Fibroblast of pulmonary artery (primary cell): ENCODE data around the gene TAP2.

Experiments used
- DNase-seq: peaks from one replicate; pipeline ENCODE4 v3.0.0-alpha.2; 2010; ENCODE audit warnings: low read depth
- H3K4me3 ChIP-seq: replicated peaks from 2 replicates; pipeline ENCODE4 v1.5.1; 2011; ENCODE audit warnings: low read depth, mild to moderate bottlenecking, control low read depth, low read length, moderate library complexity
- TF ChIP-seq, protein P1 (sequence below): IDR thresholded peaks from 2 replicates; pipeline ENCODE4 v1.5.1; 2011; ENCODE audit warnings: mild to moderate bottlenecking, control low read depth, low read length, inconsistent platforms; ENCODE audit errors: missing control alignments

TAP2 gene

GRCh38 chr6:32842021-32842650 lies 3.6 kb upstream of the TAP2 start:
- no peak overlapping the region for H3K4me3 ChIP-seq
- TF ChIP-seq, protein P1, sequence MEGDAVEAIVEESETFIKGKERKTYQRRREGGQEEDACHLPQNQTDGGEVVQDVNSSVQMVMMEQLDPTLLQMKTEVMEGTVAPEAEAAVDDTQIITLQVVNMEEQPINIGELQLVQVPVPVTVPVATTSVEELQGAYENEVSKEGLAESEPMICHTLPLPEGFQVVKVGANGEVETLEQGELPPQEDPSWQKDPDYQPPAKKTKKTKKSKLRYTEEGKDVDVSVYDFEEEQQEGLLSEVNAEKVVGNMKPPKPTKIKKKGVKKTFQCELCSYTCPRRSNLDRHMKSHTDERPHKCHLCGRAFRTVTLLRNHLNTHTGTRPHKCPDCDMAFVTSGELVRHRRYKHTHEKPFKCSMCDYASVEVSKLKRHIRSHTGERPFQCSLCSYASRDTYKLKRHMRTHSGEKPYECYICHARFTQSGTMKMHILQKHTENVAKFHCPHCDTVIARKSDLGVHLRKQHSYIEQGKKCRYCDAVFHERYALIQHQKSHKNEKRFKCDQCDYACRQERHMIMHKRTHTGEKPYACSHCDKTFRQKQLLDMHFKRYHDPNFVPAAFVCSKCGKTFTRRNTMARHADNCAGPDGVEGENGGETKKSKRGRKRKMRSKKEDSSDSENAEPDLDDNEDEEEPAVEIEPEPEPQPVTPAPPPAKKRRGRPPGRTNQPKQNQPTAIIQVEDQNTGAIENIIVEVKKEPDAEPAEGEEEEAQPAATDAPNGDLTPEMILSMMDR = no peak
- DNase-seq = no peak

DNA sequence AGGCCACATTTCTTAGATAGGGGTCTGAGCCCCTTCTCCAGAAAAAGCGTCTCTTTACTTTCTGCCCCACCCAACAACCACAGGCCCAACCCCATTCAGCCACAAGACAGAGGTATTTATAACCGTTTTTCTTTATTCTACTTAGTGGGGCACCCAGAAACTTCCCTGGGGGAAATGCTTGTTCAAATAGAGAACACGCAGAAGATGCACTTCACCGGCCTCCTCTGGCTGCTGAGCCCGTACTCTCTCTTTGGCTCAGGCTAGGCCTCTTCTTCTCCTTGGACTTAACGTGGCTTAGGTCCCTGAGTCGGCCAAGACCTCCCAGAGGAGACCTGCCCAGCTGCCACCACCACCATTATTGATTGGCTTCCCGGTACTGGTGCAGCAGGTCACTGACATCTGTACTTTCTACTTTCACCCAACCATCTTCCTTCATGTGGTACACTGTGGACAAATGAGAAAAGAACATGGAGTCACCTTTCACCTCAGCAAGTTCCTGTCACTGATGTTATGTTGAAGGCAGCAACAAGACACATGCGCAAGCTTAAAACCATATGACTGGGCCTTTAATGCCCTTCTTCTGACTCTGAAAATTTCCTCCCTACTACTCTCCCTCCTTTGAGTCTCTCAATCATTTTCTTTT lies 2.2 kb upstream of the TAP2 start:
- TF ChIP-seq, protein P1 = no peak
- H3K4me3 ChIP-seq = no peak overlapping the region

GRCh38 chr6:32839356-32839755 lies 817 bp upstream of the TAP2 start:
- DNase-seq = no peak
- H3K4me3 ChIP-seq = no peak overlapping the region
- TF ChIP-seq, protein P1 = no peak

More for the DNA sequence above, 2.2 kb upstream of the TAP2 start:
- DNase-seq = no peak

GRCh38 chr6:32837651-32838113 lies 857 bp downstream of the TAP2 start:
- no peak for DNase-seq
- TF ChIP-seq, protein P1 = no peak

DNA sequence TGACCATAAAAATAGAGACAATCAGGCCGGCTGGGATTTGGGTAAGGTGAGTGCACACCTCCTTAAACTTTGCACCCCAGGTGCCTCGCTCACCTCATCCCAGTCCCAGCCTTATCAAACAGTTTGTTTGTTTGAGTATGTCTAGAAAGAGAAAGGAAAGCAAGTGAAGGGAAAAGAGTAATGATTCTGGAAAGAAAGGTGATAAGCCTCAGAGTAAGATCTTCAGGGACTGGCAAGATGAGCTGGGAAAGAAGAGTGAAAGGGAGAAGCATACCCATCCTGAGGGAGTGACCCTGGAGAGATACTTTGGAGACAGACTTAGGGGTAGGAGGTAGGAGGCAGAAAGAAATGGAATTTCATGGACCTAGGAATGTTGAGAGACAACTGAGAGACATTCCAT lies 1.7 kb downstream of the TAP2 start:
- no peak overlapping the region for H3K4me3 ChIP-seq
- no peak for DNase-seq
- TF ChIP-seq, protein P1 = no peak

More at GRCh38 chr6:32837651-32838113, 857 bp downstream of the TAP2 start:
- H3K4me3 ChIP-seq = peak overlapping the region; percentile 87

DNA sequence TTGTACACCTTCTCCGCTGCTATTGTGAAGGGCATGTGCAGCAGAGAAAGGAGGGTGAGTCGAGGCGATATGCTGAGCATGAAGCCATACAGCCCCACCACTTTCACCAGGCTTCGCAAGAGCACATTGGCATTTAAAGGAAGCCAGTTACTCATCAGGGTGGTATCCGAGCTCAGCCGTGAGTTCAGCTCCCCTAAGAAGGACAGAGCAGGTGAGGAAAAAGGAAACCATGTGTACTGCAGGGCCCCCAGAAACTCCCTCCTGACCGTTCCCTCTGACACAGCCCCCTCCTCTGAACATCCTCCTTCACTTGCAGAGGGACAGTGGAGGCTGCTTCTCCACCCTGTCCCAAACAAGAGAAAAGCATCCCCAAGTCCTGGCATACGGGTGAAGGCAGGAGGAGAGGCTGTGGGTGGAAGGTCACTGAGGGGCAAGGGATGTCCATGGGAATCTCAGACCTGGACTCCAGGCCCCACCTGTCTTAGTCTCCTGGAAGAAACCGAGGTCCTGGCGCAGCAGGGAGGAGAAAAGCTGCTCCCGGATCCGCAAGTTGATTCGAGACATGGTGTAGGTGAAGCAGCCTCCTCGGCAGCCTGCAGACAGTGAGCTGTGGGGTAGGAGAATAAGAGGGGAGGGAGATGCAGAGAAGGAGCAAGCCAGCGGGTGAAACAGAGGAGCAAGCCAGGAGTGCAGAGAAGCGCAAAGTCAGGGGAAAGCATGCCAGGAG lies 3.2 kb downstream of the TAP2 start:
- no peak overlapping the region for H3K4me3 ChIP-seq
- DNase-seq = no peak
- TF ChIP-seq, protein P1 = no peak
